SH-SY5Y (cell line): ENCODE measurements around the gene RIPOR3.

Experiments used
- GATA2 ChIP-seq: IDR thresholded peaks from 2 replicates; pipeline ENCODE4 v1.6.1; 2011; ENCODE audit warnings: mild to moderate bottlenecking, low read depth, low read length
- GATA3 ChIP-seq: IDR thresholded peaks from 2 replicates; pipeline ENCODE4 v1.6.1; 2011; ENCODE audit warnings: low read depth, mild to moderate bottlenecking, low read length, moderate library complexity

GRCh38 chr20:50694379-50695134, 3.2 kb upstream of the RIPOR3 start:
- TF ChIP-seq GATA3: no peak
- TF ChIP-seq GATA2: no peak
